ENCODE data around the gene CKB.

CKB gene

GRCh38 chr14:103563226-103563620 lies 40.6 kb upstream of the CKB start:
- Histone ChIP-seq H3K4me1 (ENCODE audit: insufficient read depth, poor library complexity, severe bottlenecking) (peaks cover 15% of the 10 kb centered on the region), H3K27ac (ENCODE audit: poor library complexity, severe bottlenecking) (peak overlapping the region; percentile 94), H3K36me3 (ENCODE audit: low read depth) (peaks cover 28% of the 10 kb centered on the region), H3K4me3 (ENCODE audit: severe bottlenecking) (peak overlapping the region; percentile 89), H3K27me3 (ENCODE audit: insufficient read depth, poor library complexity, severe bottlenecking) (no peaks in the 10 kb centered on the region), H3K9me3 (ENCODE audit: severe bottlenecking) (no peaks in the 10 kb centered on the region)
- TF ChIP-seq, protein P1, sequence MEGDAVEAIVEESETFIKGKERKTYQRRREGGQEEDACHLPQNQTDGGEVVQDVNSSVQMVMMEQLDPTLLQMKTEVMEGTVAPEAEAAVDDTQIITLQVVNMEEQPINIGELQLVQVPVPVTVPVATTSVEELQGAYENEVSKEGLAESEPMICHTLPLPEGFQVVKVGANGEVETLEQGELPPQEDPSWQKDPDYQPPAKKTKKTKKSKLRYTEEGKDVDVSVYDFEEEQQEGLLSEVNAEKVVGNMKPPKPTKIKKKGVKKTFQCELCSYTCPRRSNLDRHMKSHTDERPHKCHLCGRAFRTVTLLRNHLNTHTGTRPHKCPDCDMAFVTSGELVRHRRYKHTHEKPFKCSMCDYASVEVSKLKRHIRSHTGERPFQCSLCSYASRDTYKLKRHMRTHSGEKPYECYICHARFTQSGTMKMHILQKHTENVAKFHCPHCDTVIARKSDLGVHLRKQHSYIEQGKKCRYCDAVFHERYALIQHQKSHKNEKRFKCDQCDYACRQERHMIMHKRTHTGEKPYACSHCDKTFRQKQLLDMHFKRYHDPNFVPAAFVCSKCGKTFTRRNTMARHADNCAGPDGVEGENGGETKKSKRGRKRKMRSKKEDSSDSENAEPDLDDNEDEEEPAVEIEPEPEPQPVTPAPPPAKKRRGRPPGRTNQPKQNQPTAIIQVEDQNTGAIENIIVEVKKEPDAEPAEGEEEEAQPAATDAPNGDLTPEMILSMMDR (IDR thresholded peaks at IDR 0.05; ENCODE audit: poor library complexity, severe bottlenecking), result no peak
- DNase-seq (ENCODE audit: low spot score), result no peak
- ATAC-seq (ENCODE audit: low read depth), result no peak

GRCh38 chr14:103562429-103563225 lies 40.0 kb upstream of the CKB start, which contains the start of the genes BAG5 and COA8:
Gene BAG5 (minus strand): TSS chr14:103562657. CDS start chr14:103561164, 1,493 bp downstream.
Gene COA8 (plus strand): TSS chr14:103562960. CDS start chr14:103563002, 42 bp downstream.
- Histone ChIP-seq H3K27me3 (ENCODE audit: insufficient read depth, poor library complexity, severe bottlenecking) (no peaks in the 10 kb centered on the region), H3K27ac (ENCODE audit: poor library complexity, severe bottlenecking) (peak within 1 kb of the TSS; percentile 94), H3K4me1 (ENCODE audit: insufficient read depth, poor library complexity, severe bottlenecking) (peaks cover 19% of the 10 kb centered on the region), H3K36me3 (ENCODE audit: low read depth) (peaks cover 34% of the 10 kb centered on the region), H3K4me3 (ENCODE audit: severe bottlenecking) (peak within 1 kb of the TSS; percentile 89), H3K9me3 (ENCODE audit: severe bottlenecking) (no peaks in the 10 kb centered on the region)
- DNase-seq (ENCODE audit: low spot score) (peak; percentile 90), ATAC-seq (ENCODE audit: low read depth) (peak; percentile 68)
- TF ChIP-seq, protein P1 (IDR thresholded peaks at IDR 0.05; ENCODE audit: poor library complexity, severe bottlenecking), result no peak

DNA sequence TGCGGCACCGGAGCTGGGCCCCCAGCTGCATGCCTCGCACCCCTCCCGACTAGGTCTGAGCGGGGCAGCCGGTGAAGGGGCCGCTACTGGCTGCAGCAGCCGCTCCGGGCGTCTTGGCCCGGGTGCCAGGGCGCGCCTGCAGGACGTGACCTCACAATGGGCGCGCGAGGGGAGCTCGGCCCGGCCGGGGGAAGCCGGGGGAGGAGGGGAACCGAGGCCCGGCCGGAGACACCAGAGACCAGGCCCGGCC lies 39.5 kb upstream of the CKB start:
- H3K36me3 ChIP-seq (ENCODE audit: low read depth), result peaks cover 36% of the 10 kb centered on the region
- H3K4me3 ChIP-seq (ENCODE audit: severe bottlenecking), result peak overlapping the region; percentile 89
- ATAC-seq (ENCODE audit: low read depth), result no peak
- TF ChIP-seq, protein P1 (IDR thresholded peaks at IDR 0.05; ENCODE audit: poor library complexity, severe bottlenecking), result no peak
- H3K4me1 ChIP-seq (ENCODE audit: insufficient read depth, poor library complexity, severe bottlenecking), result peaks cover 19% of the 10 kb centered on the region
- DNase-seq (ENCODE audit: low spot score), result no peak
- H3K27me3 ChIP-seq (ENCODE audit: insufficient read depth, poor library complexity, severe bottlenecking), result no peaks in the 10 kb centered on the region
- peak overlapping the region; percentile 94 for H3K27ac ChIP-seq (ENCODE audit: poor library complexity, severe bottlenecking)
- no peaks in the 10 kb centered on the region for H3K9me3 ChIP-seq (ENCODE audit: severe bottlenecking)

GRCh38 chr14:103561381-103562178 lies 39.0 kb upstream of the CKB start:
- Histone ChIP-seq H3K27me3 (ENCODE audit: insufficient read depth, poor library complexity, severe bottlenecking) (no peaks in the 10 kb centered on the region), H3K4me1 (ENCODE audit: insufficient read depth, poor library complexity, severe bottlenecking) (peaks cover 19% of the 10 kb centered on the region), H3K27ac (ENCODE audit: poor library complexity, severe bottlenecking) (peak overlapping the region; percentile 94), H3K4me3 (ENCODE audit: severe bottlenecking) (peak overlapping the region; percentile 89), H3K36me3 (ENCODE audit: low read depth) (peaks cover 39% of the 10 kb centered on the region), H3K9me3 (ENCODE audit: severe bottlenecking) (no peaks in the 10 kb centered on the region)
- TF ChIP-seq, protein P1 (IDR thresholded peaks at IDR 0.05; ENCODE audit: poor library complexity, severe bottlenecking), result no peak
- ATAC-seq (ENCODE audit: low read depth) (peak; percentile 46), DNase-seq (ENCODE audit: low spot score) (no peak)

All from RWPE2 (cell line).